Neural crest cell (in vitro differentiated cells): ENCODE measurements around the gene TMEM95. TPM values are rescaled to one million over a fixed set of nuclear protein-coding genes. Genes with fewer than 3 reads are reported as not detected.

Source experiments
- DNase-seq: peaks from one replicate; pipeline ENCODE4 v3.0.0; 2021; ENCODE audit warnings: low read depth, mixed read lengths, low spot score
- H3K27ac Mint-ChIP-seq: one replicate; pipeline ENCODE4 v1.8.0; 2021; ENCODE audit warnings: mild to moderate bottlenecking, mixed read lengths; ENCODE audit not compliant: unreplicated experiment
- H3K27me3 Mint-ChIP-seq: 2 replicates; pipeline ENCODE4 v1.8.0; 2021; ENCODE audit warnings: low read depth, mild to moderate bottlenecking, mixed read lengths
- H3K36me3 Mint-ChIP-seq: 2 replicates; pipeline ENCODE4 v1.8.0; 2021; ENCODE audit warnings: low read depth, mild to moderate bottlenecking, mixed read lengths
- H3K4me1 Mint-ChIP-seq: 2 replicates; pipeline ENCODE4 v1.8.0; 2021; ENCODE audit warnings: mixed read lengths
- H3K4me3 Mint-ChIP-seq: one replicate; pipeline ENCODE4 v1.8.0; 2021; ENCODE audit warnings: mild to moderate bottlenecking, mixed read lengths
- H3K9me3 Mint-ChIP-seq: 2 replicates; pipeline ENCODE4 v1.8.0; 2021; ENCODE audit warnings: mixed read lengths
- CTCF ChIP-seq: fragments of 200-600 bp; sonication (generic); conservative IDR thresholded peaks from 2 replicates; pipeline ENCODE4 v1.5.0; 2021; ENCODE audit warnings: antibody characterized with exemption, mild to moderate bottlenecking
- long read RNA-seq: library from polyadenylated mRNA; unstranded; transcript quantifications from one replicate; pipeline ENCODE4 v2.0.0, GENCODE V29; 2020
- total RNA-seq: library from RNA; stranded (reverse); gene quantifications from 2 replicates; pipeline ENCODE4 v1.2.1, GENCODE V29; 2021

TMEM95 gene
- not detected in 2 replicates for total RNA-seq
- long read RNA-seq: 0 reads

GRCh38 chr17:7355053-7355452 lies at the start of gene TMEM95:
Gene TMEM95 (plus strand): TSS chr17:7355156. CDS start chr17:7355205, 49 bp downstream.
- no peak for TF ChIP-seq CTCF
- no peak for DNase-seq
- H3K27me3 Mint-ChIP-seq: no peaks in the 10 kb centered on the region
- H3K36me3 Mint-ChIP-seq: no peaks in the 10 kb centered on the region
- H3K4me1 Mint-ChIP-seq: peaks cover 33% of the 10 kb centered on the region
- H3K4me3 Mint-ChIP-seq: peak within 1 kb of the TSS; percentile 72
- H3K9me3 Mint-ChIP-seq: no peaks in the 10 kb centered on the region
- H3K27ac Mint-ChIP-seq: peak within 1 kb of the TSS; percentile 29

GRCh38 chr17:7306911-7307685 lies 47.9 kb upstream of the TMEM95 start, which contains the start of gene EIF5A:
Gene EIF5A (plus strand): TSS chr17:7307628. CDS start chr17:7309636, 2,008 bp downstream.
- DNase-seq: peak; percentile 100
- Mint-ChIP-seq H3K4me1 (peaks cover 40% of the 10 kb centered on the region), H3K27ac (peak within 1 kb of the TSS; percentile 98), H3K36me3 (peaks cover 23% of the 10 kb centered on the region), H3K27me3 (peaks cover 6% of the 10 kb centered on the region), H3K4me3 (peak within 1 kb of the TSS; percentile 99), H3K9me3 (no peaks in the 10 kb centered on the region)
- TF ChIP-seq CTCF: no peak

GRCh38 chr17:7307686-7308624 lies 47.0 kb upstream of the TMEM95 start:
- H3K9me3 Mint-ChIP-seq: no peaks in the 10 kb centered on the region
- peaks cover 29% of the 10 kb centered on the region for H3K36me3 Mint-ChIP-seq
- peaks cover 45% of the 10 kb centered on the region for H3K4me1 Mint-ChIP-seq
- peak; percentile 20 for DNase-seq
- H3K27me3 Mint-ChIP-seq: peaks cover 6% of the 10 kb centered on the region
- TF ChIP-seq CTCF: peak; percentile 21
- H3K27ac Mint-ChIP-seq: peak overlapping the region; percentile 98
- peak overlapping the region; percentile 99 for H3K4me3 Mint-ChIP-seq

GRCh38 chr17:7308625-7309433 lies 46.1 kb upstream of the TMEM95 start:
- H3K4me1 Mint-ChIP-seq: peaks cover 54% of the 10 kb centered on the region
- H3K36me3 Mint-ChIP-seq: peaks cover 32% of the 10 kb centered on the region
- TF ChIP-seq CTCF: no peak
- peak overlapping the region; percentile 98 for H3K27ac Mint-ChIP-seq
- peak; percentile 38 for DNase-seq
- H3K27me3 Mint-ChIP-seq: peaks cover 8% of the 10 kb centered on the region
- no peaks in the 10 kb centered on the region for H3K9me3 Mint-ChIP-seq
- H3K4me3 Mint-ChIP-seq: peak overlapping the region; percentile 99

GRCh38 chr17:7309628-7310027 lies 45.3 kb upstream of the TMEM95 start:
- Mint-ChIP-seq H3K27me3 (peaks cover 10% of the 10 kb centered on the region), H3K27ac (no peak overlapping the region), H3K36me3 (peaks cover 32% of the 10 kb centered on the region), H3K4me3 (peak overlapping the region; percentile 99), H3K9me3 (no peaks in the 10 kb centered on the region), H3K4me1 (peaks cover 62% of the 10 kb centered on the region)
- no peak for TF ChIP-seq CTCF
- DNase-seq: no peak
